ENCODE measurements around the gene HSPA12B.

Gene HSPA12B

GRCh38 chr20:3727401-3728021 is 5.0 kb upstream of the HSPA12B start:
- no peaks in the 10 kb centered on the region for H3K36me3 ChIP-seq (ENCODE audit: low read depth)
- no peaks in the 10 kb centered on the region for H3K9me3 ChIP-seq (ENCODE audit: severe bottlenecking)
- TF ChIP-seq, protein P1, sequence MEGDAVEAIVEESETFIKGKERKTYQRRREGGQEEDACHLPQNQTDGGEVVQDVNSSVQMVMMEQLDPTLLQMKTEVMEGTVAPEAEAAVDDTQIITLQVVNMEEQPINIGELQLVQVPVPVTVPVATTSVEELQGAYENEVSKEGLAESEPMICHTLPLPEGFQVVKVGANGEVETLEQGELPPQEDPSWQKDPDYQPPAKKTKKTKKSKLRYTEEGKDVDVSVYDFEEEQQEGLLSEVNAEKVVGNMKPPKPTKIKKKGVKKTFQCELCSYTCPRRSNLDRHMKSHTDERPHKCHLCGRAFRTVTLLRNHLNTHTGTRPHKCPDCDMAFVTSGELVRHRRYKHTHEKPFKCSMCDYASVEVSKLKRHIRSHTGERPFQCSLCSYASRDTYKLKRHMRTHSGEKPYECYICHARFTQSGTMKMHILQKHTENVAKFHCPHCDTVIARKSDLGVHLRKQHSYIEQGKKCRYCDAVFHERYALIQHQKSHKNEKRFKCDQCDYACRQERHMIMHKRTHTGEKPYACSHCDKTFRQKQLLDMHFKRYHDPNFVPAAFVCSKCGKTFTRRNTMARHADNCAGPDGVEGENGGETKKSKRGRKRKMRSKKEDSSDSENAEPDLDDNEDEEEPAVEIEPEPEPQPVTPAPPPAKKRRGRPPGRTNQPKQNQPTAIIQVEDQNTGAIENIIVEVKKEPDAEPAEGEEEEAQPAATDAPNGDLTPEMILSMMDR (IDR thresholded peaks at IDR 0.05; ENCODE audit: poor library complexity, severe bottlenecking), result no peak
- peaks cover 15% of the 10 kb centered on the region for H3K4me1 ChIP-seq (ENCODE audit: insufficient read depth, poor library complexity, severe bottlenecking)
- ATAC-seq (ENCODE audit: low read depth) (peak; percentile 33), DNase-seq (ENCODE audit: low spot score) (no peak)
- no peak overlapping the region for H3K4me3 ChIP-seq (ENCODE audit: severe bottlenecking)
- no peak overlapping the region for H3K27ac ChIP-seq (ENCODE audit: poor library complexity, severe bottlenecking)
- no peaks in the 10 kb centered on the region for H3K27me3 ChIP-seq (ENCODE audit: insufficient read depth, poor library complexity, severe bottlenecking)

DNA sequence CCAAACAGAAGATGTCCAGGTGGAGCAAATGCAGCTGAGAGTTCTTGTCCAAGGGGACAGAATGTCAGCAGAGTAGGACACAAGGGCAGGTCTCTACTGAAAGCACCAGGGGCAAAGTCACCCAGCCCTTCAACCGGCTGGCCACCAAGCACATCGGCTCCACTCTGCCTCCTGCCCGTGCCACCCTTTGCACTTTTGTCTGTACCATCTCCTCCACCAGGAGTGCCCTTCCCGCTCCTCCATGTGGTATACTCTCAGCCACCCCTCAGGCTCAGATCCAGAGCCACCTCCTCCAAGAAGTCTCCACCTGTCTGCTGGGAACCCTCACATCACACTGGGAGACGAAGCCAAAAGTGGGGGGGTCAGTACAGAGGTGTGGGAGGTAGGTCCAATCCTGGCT is 4.1 kb upstream of the HSPA12B start:
- ATAC-seq (ENCODE audit: low read depth) (no peak), DNase-seq (ENCODE audit: low spot score) (no peak)
- H3K9me3 ChIP-seq (ENCODE audit: severe bottlenecking), result no peaks in the 10 kb centered on the region
- no peak overlapping the region for H3K4me3 ChIP-seq (ENCODE audit: severe bottlenecking)
- TF ChIP-seq, protein P1 (IDR thresholded peaks at IDR 0.05; ENCODE audit: poor library complexity, severe bottlenecking), result no peak
- H3K4me1 ChIP-seq (ENCODE audit: insufficient read depth, poor library complexity, severe bottlenecking), result peaks cover 15% of the 10 kb centered on the region
- no peak overlapping the region for H3K27ac ChIP-seq (ENCODE audit: poor library complexity, severe bottlenecking)
- no peaks in the 10 kb centered on the region for H3K36me3 ChIP-seq (ENCODE audit: low read depth)
- H3K27me3 ChIP-seq (ENCODE audit: insufficient read depth, poor library complexity, severe bottlenecking), result no peaks in the 10 kb centered on the region

DNA sequence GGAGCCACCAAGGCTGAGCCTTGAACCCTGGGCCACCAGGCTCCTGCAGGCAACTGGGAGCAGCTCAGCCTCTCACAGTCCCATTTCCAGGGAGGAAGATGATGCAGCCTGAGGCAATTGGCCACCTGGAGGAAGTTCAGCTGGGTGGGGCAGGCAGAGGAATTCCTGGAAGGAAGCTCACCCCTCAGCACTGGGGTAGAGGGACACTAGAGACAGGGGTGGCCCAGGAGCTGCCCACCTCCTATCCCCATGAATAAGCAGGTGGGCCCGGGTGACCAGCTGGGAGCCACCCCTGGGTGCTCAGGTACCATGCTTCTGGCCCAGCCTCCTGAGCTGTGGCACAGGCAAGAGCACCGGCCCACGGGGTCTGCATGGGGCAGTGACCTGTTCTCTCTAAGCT is 3.6 kb upstream of the HSPA12B start:
- Histone ChIP-seq H3K27ac (ENCODE audit: poor library complexity, severe bottlenecking) (no peak overlapping the region), H3K9me3 (ENCODE audit: severe bottlenecking) (no peaks in the 10 kb centered on the region), H3K4me3 (ENCODE audit: severe bottlenecking) (no peak overlapping the region), H3K36me3 (ENCODE audit: low read depth) (no peaks in the 10 kb centered on the region), H3K27me3 (ENCODE audit: insufficient read depth, poor library complexity, severe bottlenecking) (no peaks in the 10 kb centered on the region), H3K4me1 (ENCODE audit: insufficient read depth, poor library complexity, severe bottlenecking) (peaks cover 15% of the 10 kb centered on the region)
- TF ChIP-seq, protein P1 (IDR thresholded peaks at IDR 0.05; ENCODE audit: poor library complexity, severe bottlenecking), result no peak
- no peak for DNase-seq (ENCODE audit: low spot score)
- peak; percentile 56 for ATAC-seq (ENCODE audit: low read depth)

GRCh38 chr20:3729378-3729777 is 3.1 kb upstream of the HSPA12B start:
- Histone ChIP-seq H3K27ac (ENCODE audit: poor library complexity, severe bottlenecking) (no peak overlapping the region), H3K27me3 (ENCODE audit: insufficient read depth, poor library complexity, severe bottlenecking) (no peaks in the 10 kb centered on the region), H3K36me3 (ENCODE audit: low read depth) (no peaks in the 10 kb centered on the region), H3K4me1 (ENCODE audit: insufficient read depth, poor library complexity, severe bottlenecking) (peaks cover 15% of the 10 kb centered on the region), H3K9me3 (ENCODE audit: severe bottlenecking) (no peaks in the 10 kb centered on the region), H3K4me3 (ENCODE audit: severe bottlenecking) (no peak overlapping the region)
- DNase-seq (ENCODE audit: low spot score), result no peak
- no peak for ATAC-seq (ENCODE audit: low read depth)
- TF ChIP-seq, protein P1 (IDR thresholded peaks at IDR 0.05; ENCODE audit: poor library complexity, severe bottlenecking), result no peak

DNA sequence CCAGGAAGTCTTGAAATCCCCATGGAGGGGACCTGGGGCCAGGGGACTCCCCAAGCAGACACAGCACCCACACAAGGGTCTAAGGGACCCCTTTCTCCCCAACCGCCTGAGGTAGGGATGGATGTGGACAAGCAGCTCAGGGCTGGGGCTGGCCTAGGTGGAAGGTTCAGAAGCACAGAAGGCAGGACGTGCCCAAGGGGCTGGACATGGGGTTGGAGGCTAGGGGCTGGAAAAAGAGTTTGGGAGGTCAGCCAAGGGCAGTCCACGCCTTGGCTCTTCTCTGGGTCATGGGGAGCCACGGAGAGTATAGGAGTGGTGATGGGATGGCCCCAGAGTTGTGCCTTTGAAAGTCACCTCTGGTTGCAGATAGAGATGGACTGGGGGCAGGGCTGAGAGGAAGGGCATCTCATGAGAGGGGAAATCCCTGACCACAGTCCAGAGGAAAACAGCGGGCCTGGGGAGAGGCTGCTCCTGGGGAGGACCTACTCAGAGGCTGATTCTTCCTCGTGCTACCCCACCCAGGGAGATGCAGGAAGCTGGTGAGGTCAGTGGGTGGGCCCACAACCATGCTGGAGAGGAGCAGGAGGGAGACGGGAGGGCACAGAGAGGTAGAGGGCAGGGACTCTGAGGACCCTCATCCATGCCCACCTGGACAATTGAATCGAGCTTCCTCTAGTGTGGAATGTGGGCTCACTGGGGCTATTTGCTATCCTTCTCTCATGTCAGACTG is 2.5 kb upstream of the HSPA12B start:
- peaks cover 15% of the 10 kb centered on the region for H3K4me1 ChIP-seq (ENCODE audit: insufficient read depth, poor library complexity, severe bottlenecking)
- H3K27ac ChIP-seq (ENCODE audit: poor library complexity, severe bottlenecking), result no peak overlapping the region
- ATAC-seq (ENCODE audit: low read depth) (no peak), DNase-seq (ENCODE audit: low spot score) (no peak)
- TF ChIP-seq, protein P1 (IDR thresholded peaks at IDR 0.05; ENCODE audit: poor library complexity, severe bottlenecking), result no peak
- no peaks in the 10 kb centered on the region for H3K9me3 ChIP-seq (ENCODE audit: severe bottlenecking)
- no peaks in the 10 kb centered on the region for H3K27me3 ChIP-seq (ENCODE audit: insufficient read depth, poor library complexity, severe bottlenecking)
- no peaks in the 10 kb centered on the region for H3K36me3 ChIP-seq (ENCODE audit: low read depth)
- no peak overlapping the region for H3K4me3 ChIP-seq (ENCODE audit: severe bottlenecking)

All from RWPE2 (cell line).